Skeletal muscle tissue (tissue), 4 donors: Measurements from ENCODE around the gene MTA3. TPM values are rescaled to one million over a fixed set of nuclear protein-coding genes. Genes with fewer than 3 reads are reported as not detected.

Experiments
- H3K27ac ChIP-seq: one replicate; pipeline ENCODE4 v1.7.0; 2013; ENCODE audit warnings: mild to moderate bottlenecking, low read depth, low read length, inconsistent platforms
- H3K27me3 ChIP-seq, 3 donors: one replicate each; pipeline ENCODE4 v1.7.0; 2013; ENCODE audit warnings: low read length in 3 of 3; ENCODE audit not compliant: control insufficient read depth in 3 of 3, insufficient read depth in 3 of 3
- H3K36me3 ChIP-seq, 3 donors: one replicate each; pipeline ENCODE4 v1.7.0; 2013; ENCODE audit warnings: low read length in 3 of 3; ENCODE audit not compliant: control insufficient read depth in 3 of 3, insufficient read depth in 3 of 3
- H3K4me1 ChIP-seq, 3 donors: one replicate each; pipeline ENCODE4 v1.7.0; 2013; ENCODE audit warnings: low read length in 3 of 3, mild to moderate bottlenecking in 3 of 3; ENCODE audit not compliant: control insufficient read depth in 3 of 3, insufficient read depth in 3 of 3
- H3K4me3 ChIP-seq, 3 donors: one replicate each; pipeline ENCODE4 v1.7.0; 2013; ENCODE audit warnings: low read length in 3 of 3
- H3K9ac ChIP-seq, 3 donors: one replicate each; pipeline ENCODE4 v1.7.0; 2013; ENCODE audit warnings: low read length in 3 of 3, mild to moderate bottlenecking in 3 of 3, moderate library complexity in 2 of 3, low read depth in 1 of 3
- H3K9me3 ChIP-seq, 3 donors: one replicate each; pipeline ENCODE4 v1.7.0; 2013; ENCODE audit warnings: low read length in 3 of 3; ENCODE audit not compliant: control insufficient read depth in 3 of 3
- total RNA-seq: library from RNA; depleted of rRNA; stranded (reverse); fragments of >200 nt; gene quantifications from one replicate; pipeline ENCODE4 v1.2.3, GENCODE V29; 2014
- donor health status: Osteomylitis.

Gene MTA3
- total RNA-seq, 1 donor from 2014 or later: 26.6 TPM

DNA sequence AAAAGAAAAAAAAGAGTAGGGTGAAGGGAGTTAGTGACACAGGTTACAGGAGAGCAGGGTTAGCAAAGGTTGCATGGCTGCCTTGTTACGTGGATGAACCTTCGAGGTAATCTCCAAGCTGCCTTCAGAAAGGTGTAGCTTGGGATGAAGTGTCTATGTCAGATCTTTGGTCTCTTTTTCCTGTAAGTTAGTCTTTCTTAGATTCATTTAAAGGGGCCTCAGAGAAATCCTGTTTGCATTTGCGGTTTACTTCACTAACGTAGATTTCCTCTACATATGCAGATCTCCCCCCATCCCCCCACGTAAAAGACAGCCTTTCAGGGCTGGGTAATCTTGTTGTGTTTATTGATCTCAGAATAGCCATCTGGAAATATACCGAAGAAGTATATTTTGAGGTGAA is 83.7 kb downstream of the MTA3 start:
- Histone ChIP-seq H3K9ac (no peak overlapping the region), H3K36me3 (peaks cover 0 to 3% (median 2%) of the 10 kb centered on the region in 3 donors), H3K4me1 (peaks cover 0 to 3% (median 0%) of the 10 kb centered on the region in 3 donors), H3K27ac (no peak overlapping the region), H3K9me3 (no peaks in the 10 kb centered on the region), H3K4me3 (no peak overlapping the region), H3K27me3 (no peaks in the 10 kb centered on the region)

DNA sequence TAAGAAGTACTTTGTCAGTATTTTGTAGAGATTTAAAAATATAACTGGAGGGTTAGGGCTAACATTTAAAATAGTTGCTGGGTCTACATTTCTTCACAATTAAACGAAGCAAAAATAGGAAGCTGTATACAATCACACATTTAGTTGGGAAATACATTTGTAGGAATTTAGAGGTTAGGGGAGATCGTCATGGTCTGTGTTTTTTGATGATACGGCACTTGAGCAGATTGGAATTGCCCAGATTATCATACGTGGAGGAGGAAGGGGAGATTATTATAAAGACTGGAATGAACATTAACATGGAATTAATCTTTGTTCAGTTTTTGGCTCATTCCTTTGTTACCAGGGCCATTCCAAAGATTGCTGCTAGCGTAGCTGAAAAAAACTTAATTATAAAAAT is 84.6 kb downstream of the MTA3 start:
- no peak overlapping the region for H3K9ac ChIP-seq
- no peaks in the 10 kb centered on the region for H3K27me3 ChIP-seq
- H3K4me3 ChIP-seq: no peak overlapping the region
- H3K27ac ChIP-seq: no peak overlapping the region
- no peaks in the 10 kb centered on the region for H3K9me3 ChIP-seq
- H3K4me1 ChIP-seq: peaks cover 0 to 3% (median 0%) of the 10 kb centered on the region in 3 donors
- peaks cover 1 to 3% (median 2%) of the 10 kb centered on the region in 3 donors for H3K36me3 ChIP-seq

DNA sequence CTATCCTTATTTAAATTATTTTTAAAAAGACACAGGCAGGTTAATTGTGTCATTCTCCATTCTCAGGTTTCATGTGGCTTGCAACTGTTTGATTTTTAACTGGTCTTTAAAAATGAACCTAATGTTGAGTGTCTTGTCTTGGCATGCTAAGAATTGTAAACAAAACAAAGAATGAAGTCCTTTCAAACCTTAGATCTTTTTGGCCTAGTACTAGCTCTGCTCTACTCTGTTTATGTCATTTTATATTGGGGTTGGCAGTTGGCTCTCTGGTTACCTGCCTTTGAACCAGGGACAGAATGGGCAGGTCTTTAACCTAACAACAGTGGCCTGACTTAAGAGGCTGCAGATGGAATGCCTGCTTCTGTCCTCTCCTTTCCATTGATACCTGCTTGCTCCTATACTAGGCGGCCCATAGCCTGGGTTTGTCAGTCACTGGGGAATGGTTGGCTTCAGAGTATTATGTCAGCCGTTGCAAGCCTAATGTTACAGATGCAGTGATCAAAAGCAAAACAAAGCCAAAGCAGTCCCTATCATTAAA is 85.5 kb downstream of the MTA3 start:
- H3K27me3 ChIP-seq: no peaks in the 10 kb centered on the region
- H3K27ac ChIP-seq: no peak overlapping the region
- H3K9me3 ChIP-seq: no peaks in the 10 kb centered on the region
- H3K9ac ChIP-seq: no peak overlapping the region
- peaks cover 2 to 6% (median 3%) of the 10 kb centered on the region in 3 donors for H3K36me3 ChIP-seq
- peaks cover 0 to 3% (median 0%) of the 10 kb centered on the region in 3 donors for H3K4me1 ChIP-seq
- H3K4me3 ChIP-seq: no peak overlapping the region

DNA sequence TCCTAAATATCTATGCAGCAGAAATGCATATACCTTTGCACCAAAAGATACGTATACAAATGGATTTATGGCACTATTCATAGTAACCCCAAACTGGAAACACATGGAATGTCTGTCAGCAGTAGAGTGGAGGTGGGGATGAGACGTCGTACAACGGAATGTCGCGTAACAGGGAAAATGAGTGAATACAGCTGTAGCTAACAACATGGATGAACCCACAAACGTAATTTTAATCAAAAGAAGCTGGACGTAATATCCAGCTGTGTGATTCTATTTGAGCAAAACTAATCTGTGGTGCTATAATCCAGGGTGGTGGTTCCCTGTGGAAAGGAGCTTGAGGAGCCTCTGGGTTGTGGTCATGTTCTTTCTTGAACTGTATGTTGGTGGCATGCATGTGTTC is 89.9 kb downstream of the MTA3 start:
- H3K27ac ChIP-seq: no peak overlapping the region
- peaks cover 2 to 10% (median 3%) of the 10 kb centered on the region in 3 donors for H3K36me3 ChIP-seq
- no peaks in the 10 kb centered on the region for H3K9me3 ChIP-seq
- no peak overlapping the region for H3K9ac ChIP-seq
- no peak overlapping the region for H3K4me3 ChIP-seq
- no peaks in the 10 kb centered on the region for H3K27me3 ChIP-seq
- peaks cover 0 to 3% (median 0%) of the 10 kb centered on the region in 3 donors for H3K4me1 ChIP-seq

DNA sequence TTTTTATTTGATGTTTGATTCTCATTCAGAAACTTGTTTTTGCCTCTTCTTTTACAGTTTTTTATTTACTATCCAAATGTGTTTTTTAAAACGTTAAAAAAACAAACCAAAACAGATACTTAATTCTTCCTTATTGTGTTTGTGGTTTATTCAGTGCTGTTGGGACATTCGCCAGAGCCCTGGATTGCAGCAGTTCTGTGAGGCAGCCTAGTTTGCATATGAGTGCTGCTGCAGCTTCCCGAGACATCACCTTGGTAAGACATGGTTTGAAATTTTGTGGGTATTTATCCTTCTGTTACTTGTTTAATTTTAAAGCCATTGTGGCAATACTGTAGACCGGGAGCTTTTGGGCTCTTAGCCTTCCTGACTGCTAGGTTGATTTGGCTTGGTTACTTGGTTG is 91.2 kb downstream of the MTA3 start:
- no peak overlapping the region for H3K27ac ChIP-seq
- no peaks in the 10 kb centered on the region for H3K4me1 ChIP-seq
- peaks cover 2 to 10% (median 3%) of the 10 kb centered on the region in 3 donors for H3K36me3 ChIP-seq
- H3K9ac ChIP-seq: no peak overlapping the region
- H3K4me3 ChIP-seq: no peak overlapping the region
- H3K9me3 ChIP-seq: no peaks in the 10 kb centered on the region
- no peaks in the 10 kb centered on the region for H3K27me3 ChIP-seq

DNA sequence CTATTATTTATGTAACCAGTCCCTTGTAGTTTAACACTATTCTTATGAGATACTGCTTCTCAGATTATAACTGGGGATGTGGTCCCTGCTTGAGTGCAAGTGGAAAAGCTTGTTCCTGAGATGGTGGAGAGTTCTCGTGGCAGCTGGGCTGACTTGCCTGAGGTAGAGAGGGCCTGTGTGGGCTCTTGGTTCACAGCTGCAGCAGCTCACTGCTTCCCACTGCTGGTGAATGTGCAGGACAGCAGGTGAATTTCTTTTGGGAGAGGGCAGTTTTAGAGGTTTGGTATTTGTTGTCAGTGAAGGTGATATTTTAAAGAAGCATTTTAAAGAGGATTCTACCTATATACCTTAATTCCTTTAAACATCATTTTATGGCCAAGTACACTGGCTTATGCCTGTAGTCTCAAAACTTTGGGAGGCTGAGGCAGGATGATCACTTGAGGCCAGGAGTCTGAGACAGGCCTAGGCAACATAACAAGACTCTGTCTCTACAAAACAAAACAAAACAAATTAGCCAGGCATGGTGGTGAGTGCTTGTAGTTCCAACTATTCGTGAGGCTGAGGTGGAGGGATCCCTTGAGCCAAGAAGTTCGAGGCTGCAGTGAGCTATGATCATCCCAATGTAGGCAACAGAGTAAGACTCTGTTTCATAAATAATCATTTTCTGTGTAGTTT is 94.8 kb downstream of the MTA3 start:
- Histone ChIP-seq H3K27me3 (no peaks in the 10 kb centered on the region), H3K36me3 (peaks cover 0 to 9% (median 0%) of the 10 kb centered on the region in 3 donors), H3K4me3 (no peak overlapping the region), H3K9ac (no peak overlapping the region), H3K27ac (no peak overlapping the region), H3K9me3 (no peaks in the 10 kb centered on the region), H3K4me1 (no peaks in the 10 kb centered on the region)

DNA sequence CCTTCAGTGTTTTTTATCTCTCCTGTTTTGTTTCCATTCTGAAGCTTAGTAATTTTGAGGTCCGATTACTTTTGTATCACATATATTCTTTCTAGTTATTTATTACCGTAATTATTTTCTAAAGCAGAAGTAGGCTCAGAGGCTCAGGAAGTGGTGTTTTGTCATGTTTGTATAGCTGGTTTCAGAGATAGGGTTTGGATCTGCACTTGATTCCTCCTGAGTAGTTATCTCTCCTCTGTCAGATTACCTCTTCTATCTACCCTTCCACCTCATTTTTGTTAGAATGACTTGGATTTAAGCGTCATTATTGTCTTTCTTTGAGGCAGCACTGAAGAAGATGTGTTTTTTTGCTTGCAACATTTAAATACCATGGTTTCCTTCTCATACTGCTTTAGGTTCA is 95.4 kb downstream of the MTA3 start:
- H3K4me3 ChIP-seq: no peak overlapping the region
- peaks cover 0 to 7% (median 0%) of the 10 kb centered on the region in 3 donors for H3K36me3 ChIP-seq
- no peaks in the 10 kb centered on the region for H3K9me3 ChIP-seq
- no peak overlapping the region for H3K9ac ChIP-seq
- H3K4me1 ChIP-seq: no peaks in the 10 kb centered on the region
- H3K27me3 ChIP-seq: no peaks in the 10 kb centered on the region
- no peak overlapping the region for H3K27ac ChIP-seq

DNA sequence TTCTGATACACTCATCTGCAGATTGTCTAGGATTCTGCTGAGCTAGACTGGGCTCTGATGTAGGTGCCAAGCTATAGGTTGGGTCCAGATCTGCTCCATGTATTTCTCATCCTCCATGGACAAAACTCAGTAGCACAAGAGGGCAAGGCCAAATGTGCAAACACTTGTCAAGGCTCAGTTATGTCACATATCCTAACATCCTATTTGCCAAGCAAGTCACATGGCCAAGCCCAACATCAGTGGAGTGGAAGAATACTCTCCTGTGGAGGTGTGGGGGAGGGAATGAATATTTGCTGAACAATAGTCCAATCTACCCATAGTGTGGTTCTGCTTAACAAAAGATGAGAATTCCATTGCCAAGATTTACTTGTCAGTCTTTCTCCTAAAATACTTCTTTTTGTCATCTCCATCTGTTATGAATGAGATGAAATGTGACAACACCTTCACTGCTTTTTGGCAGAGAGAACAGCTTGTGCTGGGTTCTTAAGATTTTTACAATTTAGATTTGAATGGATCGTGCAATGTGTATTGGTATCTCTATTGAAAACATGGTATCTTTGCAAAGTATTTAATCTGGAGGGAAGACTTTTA is 105.7 kb downstream of the MTA3 start:
- no peaks in the 10 kb centered on the region for H3K27me3 ChIP-seq
- no peaks in the 10 kb centered on the region for H3K4me1 ChIP-seq
- no peaks in the 10 kb centered on the region for H3K9me3 ChIP-seq
- no peak overlapping the region for H3K27ac ChIP-seq
- peaks cover 0 to 3% (median 0%) of the 10 kb centered on the region in 3 donors for H3K36me3 ChIP-seq
- no peak overlapping the region for H3K4me3 ChIP-seq
- no peak overlapping the region for H3K9ac ChIP-seq

DNA sequence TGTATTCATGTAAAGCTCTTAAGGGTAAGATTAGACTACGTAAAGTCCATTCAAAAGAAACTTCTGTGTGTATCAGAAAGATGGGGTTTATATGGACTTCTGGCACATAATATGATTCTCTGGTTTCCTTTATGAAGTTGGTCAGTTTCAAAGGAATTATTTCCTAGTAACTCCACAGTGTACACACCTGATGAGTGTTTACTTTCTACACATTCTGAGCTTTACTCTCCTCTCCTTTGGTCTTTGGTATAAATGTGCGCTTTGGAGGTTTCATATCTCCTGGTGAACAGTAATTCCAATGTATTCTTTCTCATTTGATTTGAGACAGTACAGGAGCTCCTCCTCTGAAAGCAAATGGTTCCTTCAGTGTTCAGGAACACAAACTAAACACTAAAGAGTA is 107.4 kb downstream of the MTA3 start:
- Histone ChIP-seq H3K4me1 (no peaks in the 10 kb centered on the region), H3K9ac (no peak overlapping the region), H3K36me3 (peaks cover 0 to 3% (median 0%) of the 10 kb centered on the region in 3 donors), H3K27me3 (no peaks in the 10 kb centered on the region), H3K27ac (no peak overlapping the region), H3K4me3 (no peak overlapping the region), H3K9me3 (no peaks in the 10 kb centered on the region)

DNA sequence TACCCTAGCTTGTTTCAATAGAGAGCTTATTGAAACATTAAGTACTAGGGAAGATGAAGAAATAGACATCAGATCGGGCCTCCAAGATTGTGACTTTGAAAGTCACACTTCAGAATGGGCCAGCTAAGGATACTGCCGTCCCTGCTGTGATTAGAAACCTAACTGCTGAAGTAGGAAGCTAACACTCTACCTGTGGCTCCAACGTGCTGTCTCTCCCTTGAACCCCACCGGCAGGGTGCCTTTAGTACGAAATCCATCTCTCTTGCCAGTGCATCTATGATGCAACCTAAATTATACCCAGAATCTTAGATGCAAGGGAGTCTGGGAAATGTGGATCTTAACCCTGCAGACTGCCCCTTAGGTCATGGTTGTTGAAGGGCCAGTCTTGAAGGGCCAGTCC is 116.9 kb downstream of the MTA3 start:
- Histone ChIP-seq H3K4me3 (no peak overlapping the region), H3K27ac (no peak overlapping the region), H3K9ac (no peak overlapping the region), H3K27me3 (no peaks in the 10 kb centered on the region), H3K4me1 (no peaks in the 10 kb centered on the region), H3K9me3 (no peaks in the 10 kb centered on the region), H3K36me3 (peaks cover 0 to 10% (median 0%) of the 10 kb centered on the region in 3 donors)
